Muscle of arm (tissue), 12 donors: ENCODE data around the gene ABCD3. TPM values are rescaled to one million over a fixed set of nuclear protein-coding genes. Genes with fewer than 3 reads are reported as not detected.
"Not testable (repeated sequence)": the region's sequence is repeated elsewhere in the genome, so short reads cannot be mapped to it uniquely, and the experiment has no call there.

Source experiments
- DNase-seq: peaks from one replicate; pipeline ENCODE4 v3.0.0-alpha.2; 2013
- polyA plus RNA-seq, 12 donors: library from polyadenylated mRNA; unstranded; fragments of 120-200 nt; gene quantifications; one replicate each; pipeline ENCODE4 v1.2.1, GENCODE V29; 2013; ENCODE audit not compliant: insufficient read length in 12 of 12

The ABCD3 gene
- polyA plus RNA-seq, 12 donors, result 21.6 to 33.2 (median 29.6) TPM; not detected in 1

DNA sequence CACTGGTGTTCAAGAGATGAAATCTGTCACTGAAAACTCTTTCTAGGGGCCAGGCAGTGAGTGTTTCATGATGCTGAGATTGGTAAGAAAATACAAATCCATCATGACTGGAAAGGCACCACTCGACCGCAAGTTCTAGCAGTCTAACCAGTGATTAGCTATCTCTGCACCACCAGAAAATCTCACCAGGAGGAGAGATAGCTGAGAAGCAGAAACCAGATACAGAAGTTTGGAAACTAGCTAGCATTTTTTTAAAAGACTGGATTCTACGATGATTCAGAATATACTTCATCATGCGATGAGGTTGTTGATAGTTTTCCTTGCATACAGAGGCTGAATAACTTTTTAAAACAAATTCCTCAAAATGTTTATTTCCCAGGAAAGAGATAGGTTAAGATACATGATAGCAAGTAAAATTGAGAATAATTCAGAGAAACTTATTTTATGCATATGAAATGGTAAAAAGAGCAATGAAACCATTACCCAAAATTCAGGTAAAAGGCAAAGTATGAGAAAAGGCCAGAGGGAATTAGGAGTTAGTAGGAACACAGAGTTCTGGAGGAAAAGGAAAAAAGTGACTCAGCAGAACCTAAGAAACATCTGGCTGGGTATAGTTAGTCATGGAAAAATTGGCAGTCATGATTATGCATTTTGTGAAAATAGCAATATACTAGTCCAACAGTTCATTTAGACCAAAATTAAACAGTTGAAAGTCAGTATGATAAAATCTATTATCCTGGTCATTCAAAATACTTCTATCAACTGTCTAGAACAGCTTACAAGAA, 126.7 kb downstream of the ABCD3 start:
- DNase-seq, result peak; percentile 25

DNA sequence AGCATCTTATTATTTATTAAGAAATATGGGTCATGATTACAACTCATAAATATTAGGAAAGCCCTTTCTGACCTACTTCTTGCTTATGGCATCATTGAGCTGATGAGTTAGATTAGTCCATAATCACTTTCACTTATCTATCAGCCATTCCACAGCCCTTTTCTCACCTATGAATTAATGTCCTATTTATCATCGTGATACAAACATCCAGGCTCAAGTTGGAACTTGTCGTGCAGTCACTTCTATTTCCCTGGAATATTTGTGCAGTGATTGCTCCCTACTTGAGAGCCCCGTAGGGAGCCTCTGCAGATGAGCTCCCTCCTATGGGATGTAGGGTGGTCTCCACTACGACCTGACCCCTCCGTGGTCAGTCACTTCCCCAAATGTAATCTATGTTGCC, 131.5 kb downstream of the ABCD3 start:
- no peak for DNase-seq

DNA sequence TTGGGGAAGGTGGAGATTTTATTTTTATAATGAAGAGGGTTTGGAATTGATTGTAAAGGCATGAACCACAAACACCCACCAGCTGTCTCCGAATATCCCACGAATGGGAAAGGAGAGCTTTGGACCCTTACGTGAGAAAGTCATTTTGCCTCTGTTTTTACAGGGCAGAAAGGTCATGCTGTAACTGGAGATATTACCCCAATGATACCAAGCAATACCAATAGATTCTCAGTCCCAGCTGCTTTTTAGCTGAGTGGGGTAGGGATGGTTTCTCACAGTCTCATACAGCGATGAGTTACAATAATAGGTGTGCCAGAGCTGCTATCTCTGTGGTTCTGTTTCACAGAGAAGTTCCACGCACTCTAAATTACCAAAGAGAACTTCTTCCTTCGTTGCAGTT, 132.2 kb downstream of the ABCD3 start:
- DNase-seq, result no peak

DNA sequence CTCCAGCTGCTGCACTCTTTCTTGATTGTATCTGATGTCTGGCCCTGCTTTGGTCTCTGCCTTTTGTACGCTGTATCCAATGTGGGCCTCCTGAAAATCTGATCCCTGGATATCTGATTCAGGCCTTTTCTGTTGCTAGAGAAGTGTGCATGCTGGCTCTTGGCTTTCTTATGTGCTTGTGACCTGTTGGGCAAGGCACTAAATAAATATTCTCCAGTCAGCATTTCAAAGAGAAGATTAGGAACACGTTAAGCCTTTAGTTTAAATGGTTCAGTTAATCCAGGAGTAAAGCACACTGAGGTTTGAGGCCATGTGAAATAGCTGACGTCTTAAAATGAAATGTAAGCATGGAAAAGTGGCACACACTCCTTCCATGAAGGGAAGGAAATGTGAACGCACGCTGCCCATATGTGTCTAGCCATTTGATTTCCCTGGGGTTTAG, 132.6 kb downstream of the ABCD3 start:
- DNase-seq, result no peak

DNA sequence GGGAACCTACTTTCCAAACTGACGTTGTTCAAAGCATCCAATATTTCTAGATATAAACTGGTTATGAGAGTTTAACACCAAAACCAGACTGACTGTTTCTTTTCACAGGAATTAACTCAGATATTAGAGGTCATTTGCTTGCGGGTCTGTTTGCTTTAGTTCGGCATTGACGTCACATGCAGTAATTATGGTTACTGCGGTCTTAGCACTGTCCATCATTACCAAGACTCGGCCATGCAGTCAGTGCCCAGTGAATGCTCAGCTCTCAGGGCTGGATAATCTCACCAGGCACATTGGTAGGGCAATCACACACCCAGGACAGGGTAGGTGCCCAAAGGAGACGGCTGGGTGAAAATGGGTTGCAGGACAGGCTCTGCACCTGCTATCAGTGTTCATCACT, 133.3 kb downstream of the ABCD3 start:
- DNase-seq, result no peak

DNA sequence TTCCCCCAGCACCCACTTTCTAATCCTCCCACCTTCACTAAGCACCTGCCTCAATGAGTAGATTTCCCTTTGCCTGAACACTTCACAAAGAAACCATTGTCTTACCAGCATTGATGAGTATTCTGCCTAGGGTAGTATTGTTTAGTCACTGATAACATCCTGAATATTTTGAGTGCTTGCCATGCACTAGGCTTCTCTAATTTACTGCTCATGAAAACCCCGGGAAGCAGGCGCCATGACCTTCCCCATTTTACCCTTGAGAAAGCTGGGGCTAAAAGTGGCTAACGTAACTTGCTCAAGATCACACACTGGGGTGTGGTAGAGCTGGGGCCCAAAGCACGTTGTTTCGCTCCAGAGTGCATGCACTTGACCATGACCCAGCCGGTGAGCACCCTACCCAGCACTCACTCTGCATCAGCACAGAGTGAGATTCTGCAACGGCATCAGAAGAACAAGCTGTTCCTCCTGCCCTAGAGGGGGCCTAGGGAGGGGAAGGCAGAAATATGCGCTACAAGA, 133.9 kb downstream of the ABCD3 start:
- DNase-seq, result no peak

DNA sequence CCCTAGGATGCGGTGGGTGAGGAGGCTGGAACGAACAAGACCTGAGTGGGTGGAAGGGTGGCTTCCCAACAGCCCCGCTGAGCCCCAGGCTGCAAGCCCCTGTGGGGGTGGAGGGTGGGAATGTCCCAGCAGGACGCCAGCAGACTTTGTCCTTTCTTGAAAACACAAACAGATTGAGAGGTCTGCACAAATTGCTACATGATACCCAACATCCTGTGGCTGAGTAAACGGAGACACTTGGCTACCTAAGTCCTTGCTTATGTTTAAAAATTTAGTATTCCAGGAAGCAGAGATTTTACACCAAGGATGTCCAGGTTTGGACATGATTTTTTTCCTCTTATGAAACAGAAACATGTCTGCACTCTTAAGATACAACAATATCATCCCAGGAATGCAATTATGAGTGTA, 135.1 kb downstream of the ABCD3 start:
- DNase-seq, result no peak

DNA sequence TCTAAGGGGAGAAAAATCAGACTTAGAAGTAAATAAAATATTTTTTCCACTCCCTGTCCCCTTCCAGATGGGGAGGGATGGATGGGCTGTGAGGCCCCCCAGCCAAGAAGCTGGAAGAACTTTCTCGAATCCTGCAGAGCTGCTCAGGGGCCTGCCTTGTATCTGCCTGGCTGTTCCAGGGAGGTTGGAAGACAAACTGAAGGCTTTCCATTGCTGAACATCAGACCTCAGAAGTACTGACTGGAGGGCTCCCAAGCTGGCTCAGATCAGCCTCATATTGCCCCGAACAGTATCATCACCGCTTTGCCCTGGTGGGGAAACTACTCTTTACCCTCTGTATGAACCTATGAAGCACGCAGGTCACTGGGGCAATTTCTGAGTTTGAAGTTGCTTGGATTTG, 135.7 kb downstream of the ABCD3 start:
- DNase-seq, result no peak

DNA sequence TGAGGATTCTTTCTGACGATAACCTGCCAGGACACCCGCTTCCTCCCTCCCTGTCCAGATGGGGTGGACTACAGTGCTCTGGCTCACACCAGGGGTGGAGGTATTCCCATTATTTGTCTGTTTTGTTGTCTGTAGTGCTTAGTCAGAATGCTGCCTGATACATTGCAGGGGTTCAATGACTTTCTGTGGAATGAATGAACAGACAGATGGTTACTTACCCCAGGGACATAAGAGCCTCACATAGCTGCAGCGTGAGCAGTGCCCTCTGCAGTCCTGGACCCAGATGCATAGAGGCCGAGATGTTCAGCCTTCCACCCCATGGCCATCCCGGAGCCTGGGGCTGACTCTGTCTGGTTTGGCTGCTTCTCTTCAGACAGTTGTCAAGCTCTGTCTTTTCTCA, 136.4 kb downstream of the ABCD3 start:
- DNase-seq, result no peak

DNA sequence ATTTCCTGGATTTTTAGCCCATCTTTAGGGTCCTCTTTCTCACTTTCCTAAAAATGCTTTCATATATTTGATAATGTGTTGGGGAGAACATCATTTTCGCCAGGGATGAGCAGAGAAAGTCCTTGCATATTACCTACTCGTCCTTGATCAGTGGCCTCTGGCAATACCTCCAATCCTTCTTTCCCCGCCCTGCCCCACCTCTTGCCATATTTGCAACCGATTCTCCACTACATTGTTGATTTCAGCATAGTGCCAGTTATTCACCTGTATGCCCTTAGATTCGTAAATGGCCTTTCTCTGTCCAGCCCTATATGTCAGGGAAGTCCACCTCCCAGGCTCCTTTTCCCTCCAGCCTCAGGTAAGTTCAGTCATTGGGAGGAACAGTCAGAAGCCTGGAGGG, 136.9 kb downstream of the ABCD3 start:
- DNase-seq, result no peak

DNA sequence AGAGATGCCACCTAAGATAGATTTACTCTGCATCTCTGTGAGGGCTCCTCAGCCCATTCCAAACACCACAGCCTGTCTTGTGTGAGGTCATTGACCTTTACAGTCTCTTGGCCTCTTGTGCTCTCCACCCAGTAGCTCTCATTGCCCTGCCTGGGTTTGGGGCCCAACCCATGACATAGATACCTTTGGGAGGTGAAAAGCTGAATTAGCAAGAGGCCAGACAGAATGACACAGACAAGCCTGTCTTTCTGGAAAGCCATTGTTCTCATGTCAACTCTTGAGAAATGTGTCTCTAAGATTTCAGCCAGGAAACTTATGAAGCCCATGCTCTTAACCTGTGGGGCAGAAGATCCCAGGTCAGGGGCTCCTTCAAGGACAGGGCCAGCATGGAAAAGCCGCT, 141.7 kb downstream of the ABCD3 start:
- DNase-seq, result no peak

DNA sequence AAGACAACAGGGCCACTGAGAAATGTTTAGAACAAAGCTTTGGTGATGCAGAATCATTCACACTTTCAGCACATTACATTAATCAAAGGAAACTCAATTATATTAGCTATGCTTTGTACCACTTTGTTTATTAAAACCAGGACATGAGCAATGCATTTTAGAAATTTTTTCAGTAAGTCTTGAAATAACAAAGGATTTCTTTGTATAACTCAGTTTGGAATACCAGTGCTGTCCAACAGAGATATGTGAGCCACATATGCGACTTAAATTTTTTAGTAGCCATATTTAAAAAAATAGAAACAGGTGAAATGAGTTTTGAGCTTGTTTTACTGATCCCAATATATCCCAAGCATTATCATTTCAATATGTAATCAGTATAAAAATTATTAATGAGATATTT, 142.1 kb downstream of the ABCD3 start:
- DNase-seq, result no peak

DNA sequence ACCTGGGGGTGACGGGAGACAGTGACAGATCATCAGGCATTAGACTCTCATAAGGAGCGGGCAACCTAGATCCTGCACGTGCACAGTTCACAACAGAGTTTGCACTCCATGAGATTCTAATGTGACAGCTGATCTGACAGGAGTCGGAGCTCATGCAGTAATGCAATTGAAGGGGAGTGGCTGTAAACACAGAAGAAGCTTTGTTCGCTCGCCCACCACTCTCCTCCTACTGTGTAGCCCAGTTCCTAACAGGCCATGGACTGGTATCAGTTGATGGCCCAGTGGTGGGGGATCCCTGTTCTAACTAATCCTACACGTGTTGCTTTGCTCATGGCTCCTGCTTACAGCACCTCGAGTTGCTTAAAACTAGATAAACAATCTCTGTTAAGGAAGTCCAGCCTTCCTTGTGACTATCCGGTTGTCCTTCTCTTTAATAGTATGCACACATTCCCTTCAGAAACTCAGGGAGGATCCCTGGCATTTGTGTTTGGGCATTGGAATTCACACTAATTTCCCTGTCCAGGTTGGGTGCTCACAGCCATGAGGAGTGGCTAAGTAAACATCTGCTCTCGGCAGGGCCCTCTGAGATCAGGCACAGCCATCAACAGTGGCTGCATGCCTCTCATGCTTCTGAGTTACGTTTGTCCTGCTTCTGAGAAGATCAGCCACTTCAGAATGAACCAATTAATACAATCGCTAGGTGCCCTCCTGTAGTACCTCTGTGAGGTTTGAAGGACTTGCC, 144.5 kb downstream of the ABCD3 start:
- DNase-seq, result no peak

DNA sequence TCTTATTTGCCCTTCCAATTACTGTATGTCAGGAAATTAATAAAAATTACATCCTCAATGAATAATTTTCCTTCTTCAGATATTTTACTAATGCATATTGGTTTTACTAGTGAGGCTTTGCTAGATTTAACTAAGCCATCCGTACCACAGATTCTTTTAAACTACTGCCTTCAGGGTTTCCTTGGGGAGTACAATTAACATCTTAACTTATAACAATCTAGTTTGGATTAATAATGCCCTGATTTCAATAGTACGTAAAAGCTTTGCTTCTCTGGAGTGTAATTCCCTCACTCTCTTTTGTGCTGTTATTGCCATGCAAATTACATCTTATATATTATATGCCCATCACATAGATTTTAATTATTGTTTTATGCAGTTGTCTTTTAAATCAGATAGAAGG, 147.7 kb downstream of the ABCD3 start:
- no peak for DNase-seq

DNA sequence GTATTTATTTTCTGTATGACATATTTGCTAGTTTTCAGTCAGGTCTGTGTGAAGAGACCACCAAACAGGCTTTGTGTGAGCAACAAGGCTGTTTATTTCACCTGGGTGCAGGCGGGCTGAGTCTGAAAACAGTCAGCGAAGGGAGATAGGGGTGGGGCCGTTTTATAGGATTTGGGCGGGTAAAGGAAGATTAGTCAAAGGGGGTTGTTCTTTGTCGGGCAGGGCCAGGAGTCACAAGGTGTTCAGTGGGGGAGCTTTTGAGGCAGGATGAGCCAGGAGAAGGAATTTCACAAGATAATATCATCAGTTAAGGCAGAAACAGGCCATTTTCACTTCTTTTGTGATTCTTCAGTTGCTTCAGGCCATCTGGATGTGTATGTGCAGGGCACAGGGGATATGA, 148.2 kb downstream of the ABCD3 start:
- DNase-seq, result not testable (repeated sequence)

DNA sequence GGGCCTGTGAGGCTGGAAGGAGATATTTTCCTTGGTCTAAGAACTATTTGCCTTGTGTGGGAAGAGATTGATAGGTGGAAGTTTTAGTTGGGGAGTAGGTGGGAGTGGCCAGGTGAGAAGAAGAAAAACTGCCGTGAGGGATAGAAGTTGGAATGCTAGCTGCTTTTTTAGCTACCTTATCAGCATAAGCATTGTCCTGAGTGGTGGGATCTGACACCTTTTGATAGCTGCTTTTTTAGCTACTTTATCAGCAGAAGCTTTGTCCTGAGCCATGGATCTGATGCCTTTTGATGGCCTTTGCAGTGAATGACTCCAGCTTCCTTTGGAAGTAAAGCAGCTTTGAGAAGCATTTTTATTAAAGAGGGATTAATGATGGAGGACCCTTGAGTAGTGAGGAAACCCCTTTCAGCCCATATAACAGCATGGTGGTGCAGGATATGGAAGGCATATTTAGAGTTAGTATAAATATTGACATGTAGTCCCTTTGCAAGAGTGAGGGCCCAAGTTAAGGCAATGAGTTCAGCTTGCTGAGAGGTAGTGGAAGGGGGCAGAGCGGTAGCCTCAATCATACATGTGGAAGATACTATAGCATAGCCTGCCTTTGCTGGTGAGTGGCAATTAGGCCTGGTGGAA, 149.9 kb downstream of the ABCD3 start:
- not testable (repeated sequence) for DNase-seq

Other genes with a start within 250 kb of the ABCD3 start
- gene ARHGAP29, start 180.8 kb upstream of the ABCD3 start, polyA plus RNA-seq, result 10 to 100 TPM in 11 of 12 donors, not detected in 1; 31.9 to 61.5 (median 50.9) TPM
- 10 to 100 TPM in 3 of 12 donors, 1 to 10 TPM in 8, not detected in 1; 1.8 to 31.9 (median 3.2) TPM for gene F3, start 123.4 kb downstream of the ABCD3 start, polyA plus RNA-seq